PC-9 (cell line): ENCODE measurements around the gene SLC10A1. TPM values are rescaled to one million over a fixed set of nuclear protein-coding genes. Genes with fewer than 3 reads are reported as not detected.

Source experiments
- BruUV-seq: library from RNA; stranded (reverse); fragments of 400-500 nt; replicated peaks from 2 replicates; lab custom pipeline; 2021; lab: Mats Ljungman, UMichigan
- CTCF ChIA-PET: fragments of 300-600 bp; sonication (Branson Sonifier 250); formaldehyde crosslinking; loops from one replicate; lab custom pipeline; 2022; ENCODE audit warnings: antibody characterized with exemption; lab: Charles Lee
- POLR2A ChIA-PET: fragments of 300-600 bp; sonication (Branson Sonifier 250); formaldehyde crosslinking; loops from one replicate; lab custom pipeline; 2022; ENCODE audit warnings: antibody characterized with exemption; ENCODE audit not compliant: unreplicated experiment; lab: Charles Lee
- DNase-seq, 2 experiments: peaks; one replicate each; pipeline versions ENCODE4 v3.0.0 to v3.0.0-alpha.2; 2015 to 2022; ENCODE audit warnings: mixed read lengths in 1 of 2
- H2AFZ ChIP-seq: fragments of 200-600 bp; sonication (generic); 2 replicates; pipeline ENCODE4 v1.8.1; 2017; ENCODE audit warnings: antibody characterized with exemption
- H3F3A ChIP-seq: fragments of 200-600 bp; sonication (generic); 2 replicates; pipeline ENCODE4 v1.8.1; 2017; ENCODE audit warnings: antibody characterized with exemption, mild to moderate bottlenecking, low read depth; ENCODE audit not compliant: insufficient read depth
- H3K27ac ChIP-seq: fragments of 200-600 bp; sonication (generic); 2 replicates; pipeline ENCODE4 v1.6.1; 2016; ENCODE audit warnings: mixed run types
- H3K27me3 ChIP-seq: fragments of 200-600 bp; sonication (generic); 2 replicates; pipeline ENCODE4 v1.6.1; 2016; ENCODE audit warnings: low read depth, mixed run types; ENCODE audit not compliant: insufficient read depth
- H3K36me3 ChIP-seq: fragments of 200-600 bp; sonication (generic); 2 replicates; pipeline ENCODE4 v1.6.1; 2016; ENCODE audit warnings: low read depth, mixed run types
- H3K4me1 ChIP-seq: fragments of 200-600 bp; sonication (generic); replicated peaks from 2 replicates; pipeline ENCODE4 v1.6.1; 2016; ENCODE audit warnings: mixed run types; ENCODE audit not compliant: insufficient read depth
- H3K4me2 ChIP-seq: fragments of 200-600 bp; sonication (generic); 2 replicates; pipeline ENCODE4 v1.6.1; 2017; ENCODE audit warnings: mixed run types
- H3K4me3 ChIP-seq: fragments of 200-600 bp; sonication (generic); 2 replicates; pipeline ENCODE4 v1.6.1; 2016; ENCODE audit warnings: mixed run types
- H3K79me2 ChIP-seq: fragments of 200-600 bp; sonication (generic); 2 replicates; pipeline ENCODE4 v1.6.1; 2017; ENCODE audit warnings: low read depth, mixed run types
- H3K9me2 ChIP-seq: fragments of 200-600 bp; sonication (generic); 2 replicates; pipeline ENCODE4 v1.8.1; 2017; ENCODE audit warnings: mild to moderate bottlenecking; ENCODE audit not compliant: insufficient read depth
- H3K9me3 ChIP-seq: fragments of 200-600 bp; sonication (generic); 2 replicates; pipeline ENCODE4 v1.8.1; 2016; ENCODE audit warnings: low read depth; ENCODE audit not compliant: insufficient read depth
- H4K20me1 ChIP-seq: fragments of 200-600 bp; sonication (generic); 2 replicates; pipeline ENCODE4 v1.8.1; 2017; ENCODE audit not compliant: insufficient read depth
- CTCF ChIP-seq: fragments of 200-600 bp; sonication (generic); conservative IDR thresholded peaks from 2 replicates; pipeline ENCODE4 v1.6.1; 2017; ENCODE audit warnings: mixed run types, antibody characterized with exemption, mild to moderate bottlenecking, moderate library complexity
- EZH2 ChIP-seq: fragments of 200-600 bp; sonication (generic); IDR thresholded peaks from 2 replicates; pipeline ENCODE4 v1.8.0; 2017; ENCODE audit warnings: antibody characterized with exemption, low read depth
- intact Hi-C: fragments of 100-400 bp; cut with micrococcal nuclease; formaldehyde crosslinking; loops from one replicate; pipeline ENCODE4 v1.10.0; 2022; ENCODE audit not compliant: unreplicated experiment
- total RNA-seq: library from RNA; stranded (reverse); gene quantifications from 2 replicates; pipeline ENCODE4 v1.2.3, GENCODE V29; 2021

Gene SLC10A1
- total RNA-seq, 1 experiment from 2014 or later, result not detected

DNA sequence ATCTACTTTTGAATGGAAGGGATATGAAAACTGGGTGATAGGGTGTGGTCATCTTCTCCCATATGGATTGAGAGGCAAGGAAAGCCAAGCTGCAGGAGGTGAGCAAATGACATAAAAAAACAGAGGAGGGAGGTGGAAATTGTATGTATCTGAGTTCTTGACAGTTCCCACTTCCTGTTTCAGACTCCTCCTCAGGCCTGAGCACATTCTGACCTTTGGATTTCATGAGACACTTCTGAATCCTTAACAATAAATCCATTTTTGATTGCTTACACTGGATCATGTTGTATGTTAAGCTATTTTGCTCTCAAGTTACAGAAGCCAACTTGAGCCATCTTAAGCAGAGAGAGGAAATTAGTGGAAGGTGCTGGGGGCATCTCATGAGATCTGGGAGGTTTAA is 41.7 kb downstream of the SLC10A1 start:
- no peaks in the 10 kb centered on the region for H3K9me2 ChIP-seq
- no peaks in the 10 kb centered on the region for H3K27me3 ChIP-seq
- ChIA-PET CTCF (no interaction called here), POLR2A (no interaction called here)
- no peaks in the 10 kb centered on the region for H3K9me3 ChIP-seq
- no peak overlapping the region for H3K27ac ChIP-seq
- no TSS peak for BruUV-seq
- no peak overlapping the region for H3K4me3 ChIP-seq
- H3K4me1 ChIP-seq, result no peaks in the 10 kb centered on the region
- H3K79me2 ChIP-seq, result no peaks in the 10 kb centered on the region
- no peaks in the 10 kb centered on the region for H3F3A ChIP-seq
- no peaks in the 10 kb centered on the region for H3K36me3 ChIP-seq
- no peak overlapping the region for H2AFZ ChIP-seq
- no peak overlapping the region for H3K4me2 ChIP-seq
- DNase-seq, result no peak
- no peaks in the 10 kb centered on the region for H4K20me1 ChIP-seq
- TF ChIP-seq CTCF, result no peak
- TF ChIP-seq EZH2, result no peak
- intact Hi-C loops, result no loop called here

GRCh38 chr14:69754487-69754886 is 42.6 kb downstream of the SLC10A1 start:
- Histone ChIP-seq H3K27me3 (no peaks in the 10 kb centered on the region), H3K27ac (no peak overlapping the region), H2AFZ (no peak overlapping the region), H3K9me2 (no peaks in the 10 kb centered on the region), H3K4me1 (no peaks in the 10 kb centered on the region), H3K9me3 (no peaks in the 10 kb centered on the region), H3K79me2 (no peaks in the 10 kb centered on the region), H3K4me3 (no peak overlapping the region), H4K20me1 (no peaks in the 10 kb centered on the region), H3K36me3 (no peaks in the 10 kb centered on the region), H3F3A (no peaks in the 10 kb centered on the region), H3K4me2 (no peak overlapping the region)
- POLR2A ChIA-PET, result no interaction called here
- no peak for DNase-seq
- intact Hi-C loops, result no loop called here
- CTCF ChIA-PET, result no interaction called here
- BruUV-seq, result no TSS peak
- TF ChIP-seq CTCF, result no peak
- no peak for TF ChIP-seq EZH2

DNA sequence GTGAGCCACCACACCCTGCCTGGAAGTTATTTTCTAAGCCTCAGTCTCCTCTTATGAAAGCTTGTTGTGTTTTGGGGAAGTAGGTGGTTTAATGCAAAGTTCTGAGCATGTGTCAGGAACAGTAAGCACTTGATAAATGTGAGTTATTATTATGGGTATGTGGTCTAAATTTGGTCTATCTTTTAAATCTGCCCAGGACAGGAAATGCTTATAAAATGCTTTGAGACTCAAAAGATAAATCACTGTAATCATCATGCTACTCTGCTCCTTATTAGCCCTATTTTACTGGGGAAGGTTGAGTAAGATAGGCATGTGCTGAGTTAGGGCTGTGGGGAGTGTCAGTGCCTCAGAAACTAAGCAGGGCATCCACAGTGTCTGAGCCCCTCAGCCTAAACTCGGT is 43.2 kb downstream of the SLC10A1 start:
- CTCF ChIA-PET, result no interaction called here

More for the DNA sequence above, 43.2 kb downstream of the SLC10A1 start:
- Histone ChIP-seq H3K9me3 (no peaks in the 10 kb centered on the region), H3K9me2 (no peaks in the 10 kb centered on the region), H4K20me1 (no peaks in the 10 kb centered on the region), H3K4me1 (no peaks in the 10 kb centered on the region), H3K27ac (no peak overlapping the region), H3K27me3 (no peaks in the 10 kb centered on the region), H3F3A (no peaks in the 10 kb centered on the region), H3K4me3 (no peak overlapping the region), H3K79me2 (no peaks in the 10 kb centered on the region), H2AFZ (no peak overlapping the region), H3K36me3 (no peaks in the 10 kb centered on the region), H3K4me2 (no peak overlapping the region)
- no peak for DNase-seq
- no TSS peak for BruUV-seq
- intact Hi-C loops, result no loop called here
- no peak for TF ChIP-seq EZH2
- TF ChIP-seq CTCF, result no peak
- POLR2A ChIA-PET, result no interaction called here
